Common myeloid progenitor, CD34-positive (primary cell): ENCODE data around the gene MRTFA. TPM values are rescaled to one million over a fixed set of nuclear protein-coding genes. Genes with fewer than 3 reads are reported as not detected.
A peak's percentile ranks its signal among the peaks of the same experiment; 100 is the strongest.

ENCODE experiments used
- CTCF ChIA-PET: fragments of 350-600 bp; sonication (Branson Sonifier 250); formaldehyde crosslinking; loops from one replicate; lab custom pipeline; 2021; ENCODE audit warnings: antibody characterized with exemption; lab: Charles Lee
- POLR2A ChIA-PET: fragments of 350-600 bp; sonication (Branson Sonifier 250); formaldehyde crosslinking; loops from one replicate; lab custom pipeline; 2021; ENCODE audit warnings: antibody characterized with exemption; lab: Charles Lee
- DNase-seq, 3 donors: peaks; one replicate each; pipeline versions ENCODE4 v3.0.0 to v3.0.0-alpha.2; 2013
- H3K27ac ChIP-seq, 2 experiments: 1 replicate in 1 of 2; 2 replicates in 1 of 2; pipeline ENCODE4 v1.7.0; 2013; ENCODE audit warnings: inconsistent platforms in 2 of 2, low read length in 2 of 2, mild to moderate bottlenecking in 2 of 2, low read depth in 1 of 2, moderate library complexity in 1 of 2; ENCODE audit not compliant: severe bottlenecking in 2 of 2, insufficient read depth in 1 of 2, poor library complexity in 1 of 2
- H3K27me3 ChIP-seq, 5 experiments: replicated peaks in 2 of 5; 1 replicate in 3 of 5; 2 replicates in 2 of 5; pipeline versions ENCODE4 v1.6.1 to v1.7.0; 2013; ENCODE audit warnings: low read length in 4 of 5, mild to moderate bottlenecking in 2 of 5, moderate library complexity in 2 of 5, inconsistent platforms in 1 of 5; ENCODE audit not compliant: insufficient read depth in 5 of 5, control insufficient read depth in 4 of 5
- H3K36me3 ChIP-seq, 4 experiments: 1 replicate in 2 of 4; 2 replicates in 2 of 4; pipeline versions ENCODE4 v1.6.1 to v1.7.0; 2013; ENCODE audit warnings: low read length in 3 of 4, control low read depth in 1 of 4, mild to moderate bottlenecking in 1 of 4; ENCODE audit not compliant: control insufficient read depth in 4 of 4, insufficient read depth in 4 of 4
- H3K4me1 ChIP-seq, 4 experiments: 1 replicate in 3 of 4; 2 replicates in 1 of 4; pipeline versions ENCODE4 v1.6.1 to v1.7.1; 2013; ENCODE audit warnings: low read length in 3 of 4, mild to moderate bottlenecking in 3 of 4, control low read depth in 1 of 4, inconsistent platforms in 1 of 4, moderate library complexity in 1 of 4; ENCODE audit not compliant: control insufficient read depth in 4 of 4, insufficient read depth in 4 of 4; ENCODE audit errors: control extremely low read depth in 1 of 4
- H3K4me3 ChIP-seq, 7 experiments: 1 replicate in 4 of 7; 2 replicates in 3 of 7; pipeline versions ENCODE4 v1.5.1 to v1.7.0; 2013; ENCODE audit warnings: mild to moderate bottlenecking in 7 of 7, low read length in 6 of 7, moderate library complexity in 6 of 7, inconsistent platforms in 2 of 7, low read depth in 2 of 7, control low read depth in 1 of 7; ENCODE audit not compliant: insufficient read depth in 4 of 7, control insufficient read depth in 1 of 7; ENCODE audit errors: extremely low read depth in 1 of 7
- H3K9me3 ChIP-seq, 5 experiments: 1 replicate in 4 of 5; 2 replicates in 1 of 5; pipeline versions ENCODE4 v1.6.1 to v1.7.1; 2013; ENCODE audit warnings: low read length in 4 of 5, mild to moderate bottlenecking in 2 of 5, inconsistent platforms in 1 of 5, low read depth in 1 of 5, moderate library complexity in 1 of 5; ENCODE audit not compliant: control insufficient read depth in 4 of 5, insufficient read depth in 2 of 5; ENCODE audit errors: control extremely low read depth in 1 of 5
- WGBS: methylation state at CpG from one replicate; pipeline ENCODE4 v1.1.5; 2013; ENCODE audit not compliant: insufficient coverage; 5-methylcytosine and 5-hydroxymethylcytosine counted together
- polyA plus RNA-seq: library from polyadenylated mRNA; unstranded; fragments of 120-200 nt; gene quantifications from one replicate; pipeline ENCODE4 v1.2.1, GENCODE V29; 2013

The MRTFA gene
- polyA plus RNA-seq: 34.9 TPM

- Histone ChIP-seq H3K27ac (peak within 1 kb of the TSS; percentile 79 to 92), H3K27me3 (no peaks in the 10 kb centered on the region), H3K36me3 (no peaks in the 10 kb centered on the region), H3K4me3 (peak within 1 kb of the TSS; percentile 75 to 97 (median 91)), H3K9me3 (no peaks in the 10 kb centered on the region), H3K4me1 (peaks cover 6 to 27% (median 21%) of the 10 kb centered on the region in 4 experiments)
- WGBS: 0% methylated on average over 74 of the region's 82 CpGs
- ChIA-PET POLR2A (interaction anchor here (0.6 to 1.4 kb wide), 5 partner anchors 14 to 220 kb away, joined by 3 to 7 read pairs (median 3); partner anchors contain the start of genes ST13 and XPNPEP3), CTCF (interaction anchor here (1.4 to 1.8 kb wide), 3 partner anchors 10 to 106 kb away, joined by 3 to 5 read pairs (median 5); no protein-coding TSS in a partner anchor)
- peak; percentile 99 to 100 (median 100) for DNase-seq
Observed at GRCh38 chr22:40636380-40637182, at the start of gene MRTFA. TSS of gene MRTFA (minus strand) at chr22:40636719.

- H3K27ac ChIP-seq: no peak overlapping the region
- POLR2A ChIA-PET: interaction anchor here (1.2 kb wide), 1 partner anchor 9 kb away, joined by 3 read pairs; no protein-coding TSS in a partner anchor
- DNase-seq: no peak
- no peaks in the 10 kb centered on the region for H3K36me3 ChIP-seq
- peaks cover 0 to 6% (median 3%) of the 10 kb centered on the region in 4 experiments for H3K4me1 ChIP-seq
- CTCF ChIA-PET: interaction anchor here (1.1 to 10.4 kb wide), 4 partner anchors 9 to 93 kb away, joined by 3 to 123 read pairs (median 4); no protein-coding TSS in a partner anchor
- peaks cover 0 to 16% (median 7%) of the 10 kb centered on the region in 5 experiments for H3K27me3 ChIP-seq
- no peak overlapping the region for H3K4me3 ChIP-seq
- H3K9me3 ChIP-seq: no peaks in the 10 kb centered on the region
- WGBS: no CpG with 5 or more reads among the region's 3 CpGs
Observed at GRCh38 chr22:40685406-40685805, 48.9 kb upstream of the MRTFA start.

- Histone ChIP-seq H3K27me3 (peaks cover 0 to 23% (median 12%) of the 10 kb centered on the region in 5 experiments), H3K4me3 (no peak overlapping the region), H3K4me1 (peaks cover 0 to 8% (median 3%) of the 10 kb centered on the region in 4 experiments), H3K9me3 (no peaks in the 10 kb centered on the region), H3K36me3 (no peaks in the 10 kb centered on the region), H3K27ac (no peak overlapping the region)
- ChIA-PET POLR2A (interaction anchor here (1.2 kb wide), 1 partner anchor 9 kb away, joined by 3 read pairs; no protein-coding TSS in a partner anchor), CTCF (interaction anchor here (1.1 to 10.4 kb wide), 4 partner anchors 10 to 94 kb away, joined by 3 to 123 read pairs (median 3); no protein-coding TSS in a partner anchor)
- no peak for DNase-seq
- 41% methylated on average over 3 of the region's 9 CpGs for WGBS
Observed at GRCh38 chr22:40684728-40685127, 48.2 kb upstream of the MRTFA start.

- CTCF ChIA-PET: interaction anchor here (1.7 to 10.4 kb wide), 5 partner anchors 13 to 88 kb away, joined by 4 to 123 read pairs (median 7); no protein-coding TSS in a partner anchor
- H3K4me3 ChIP-seq: no peak overlapping the region
- POLR2A ChIA-PET: no interaction called here
Observed at GRCh38 chr22:40681451-40681850, 44.9 kb upstream of the MRTFA start.

GRCh38 chr22:40680819-40681183 is 44.3 kb upstream of the MRTFA start:
- ChIA-PET POLR2A (no interaction called here), CTCF (interaction anchor here (1.9 kb wide), 1 partner anchor 78 kb away, joined by 8 read pairs; no protein-coding TSS in a partner anchor)
- H3K27me3 ChIP-seq: peaks cover 0 to 36% (median 24%) of the 10 kb centered on the region in 5 experiments
- DNase-seq: no peak
- peaks cover 0 to 16% (median 9%) of the 10 kb centered on the region in 4 experiments for H3K4me1 ChIP-seq
- H3K36me3 ChIP-seq: no peaks in the 10 kb centered on the region
- H3K27ac ChIP-seq: no peak overlapping the region
- 92% methylated on average over 14 of the region's 15 CpGs for WGBS
- no peak overlapping the region for H3K4me3 ChIP-seq
- no peaks in the 10 kb centered on the region for H3K9me3 ChIP-seq

More at GRCh38 chr22:40681451-40681850, 44.9 kb upstream of the MRTFA start:
- Histone ChIP-seq H3K4me1 (peaks cover 0 to 16% (median 9%) of the 10 kb centered on the region in 4 experiments), H3K36me3 (no peaks in the 10 kb centered on the region), H3K27me3 (peaks cover 0 to 36% (median 24%) of the 10 kb centered on the region in 5 experiments), H3K9me3 (no peaks in the 10 kb centered on the region), H3K27ac (no peak overlapping the region)
- 97% methylated on average over 19 of the region's 19 CpGs for WGBS
- no peak for DNase-seq

- no peaks in the 10 kb centered on the region for H3K36me3 ChIP-seq
- H3K4me1 ChIP-seq: peaks cover 0 to 16% (median 9%) of the 10 kb centered on the region in 4 experiments
- no peak overlapping the region for H3K27ac ChIP-seq
- peak overlapping the region in 1 of 7 experiments; percentile 15 for H3K4me3 ChIP-seq
- no peaks in the 10 kb centered on the region for H3K9me3 ChIP-seq
- H3K27me3 ChIP-seq: peaks cover 0 to 36% (median 24%) of the 10 kb centered on the region in 5 experiments
- WGBS: 51% methylated on average over 9 of the region's 9 CpGs
- peak in 2 of 3 donors; percentile 22 for DNase-seq
- ChIA-PET POLR2A (interaction anchor here (0.6 kb wide), 1 partner anchor 27 kb away, joined by 3 read pairs; no protein-coding TSS in a partner anchor), CTCF (interaction anchor here (0.7 to 1.9 kb wide), 2 partner anchors 51 to 78 kb away, joined by 3 to 8 read pairs; no protein-coding TSS in a partner anchor)
Observed at GRCh38 chr22:40679964-40680818, 43.7 kb upstream of the MRTFA start.
